CD14-positive monocyte (primary cell): ENCODE data around the gene DYRK3. TPM values are rescaled to one million over a fixed set of nuclear protein-coding genes. Genes with fewer than 3 reads are reported as not detected.

Experiments used
- DNase-seq, 3 donors: peaks; one replicate each; pipeline ENCODE4 v3.0.0-alpha.2; 2011 to 2022
- H2AFZ ChIP-seq: 2 replicates; pipeline ENCODE4 v1.6.0; 2012; ENCODE audit warnings: mild to moderate bottlenecking, low read depth, low read length, inconsistent platforms; ENCODE audit not compliant: insufficient read depth, poor library complexity, severe bottlenecking
- H3K27ac ChIP-seq, 2 donors: 1 replicate in 1 of 2; 2 replicates in 1 of 2; pipeline ENCODE4 v1.5.1; 2012 to 2013; ENCODE audit warnings: low read length in 2 of 2, control low read depth in 1 of 2, inconsistent platforms in 1 of 2, low read depth in 1 of 2, mild to moderate bottlenecking in 1 of 2
- H3K27me3 ChIP-seq, 2 donors: one replicate each; pipeline versions ENCODE4 v1.6.0 to v1.6.1; 2011 to 2013; ENCODE audit warnings: low read length in 2 of 2; ENCODE audit not compliant: control insufficient read depth in 2 of 2, insufficient read depth in 2 of 2
- H3K36me3 ChIP-seq, 2 donors: replicated peaks in 1 of 2; 1 replicate in 1 of 2; 2 replicates in 1 of 2; pipeline versions ENCODE4 v1.5.1 to v1.6.1; 2012 to 2013; ENCODE audit warnings: low read length in 2 of 2, control low read depth in 1 of 2, inconsistent platforms in 1 of 2, mild to moderate bottlenecking in 1 of 2; ENCODE audit not compliant: insufficient read depth in 2 of 2, control insufficient read depth in 1 of 2
- H3K4me1 ChIP-seq, 2 donors: 1 replicate in 1 of 2; 2 replicates in 1 of 2; pipeline versions ENCODE4 v1.5.1 to v1.6.1; 2012 to 2013; ENCODE audit warnings: low read length in 2 of 2, control low read depth in 1 of 2, inconsistent platforms in 1 of 2, mild to moderate bottlenecking in 1 of 2, moderate library complexity in 1 of 2; ENCODE audit not compliant: insufficient read depth in 2 of 2, control insufficient read depth in 1 of 2
- H3K4me2 ChIP-seq: replicated peaks from 2 replicates; pipeline ENCODE3; 2012; ENCODE audit warnings: low read length, moderate library complexity, mild to moderate bottlenecking; ENCODE audit not compliant: poor library complexity, severe bottlenecking; ENCODE audit errors: extremely low read depth
- H3K4me3 ChIP-seq, 3 experiments: fragments of 200-600 bp in 1 of 3; sonication (generic) in 1 of 3; replicated peaks in 1 of 3; 1 replicate in 2 of 3; 2 replicates in 1 of 3; pipeline ENCODE4 v1.5.1; 2011 to 2013; ENCODE audit warnings: low read length in 3 of 3, mild to moderate bottlenecking in 3 of 3, control low read depth in 2 of 3, low read depth in 2 of 3, inconsistent platforms in 1 of 3, moderate library complexity in 1 of 3
- H3K79me2 ChIP-seq: 2 replicates; pipeline ENCODE4 v1.6.0; 2012; ENCODE audit warnings: mild to moderate bottlenecking, control low read depth, inconsistent platforms, low read length, moderate library complexity; ENCODE audit not compliant: insufficient read depth
- H3K9ac ChIP-seq: 2 replicates; pipeline ENCODE4 v1.6.0; 2017; ENCODE audit warnings: low read length, mild to moderate bottlenecking; ENCODE audit not compliant: insufficient read depth, poor library complexity, severe bottlenecking
- H3K9me3 ChIP-seq, 2 donors: replicated peaks in 1 of 2; 1 replicate in 1 of 2; 2 replicates in 1 of 2; pipeline versions ENCODE4 v1.5.1 to v1.6.1; 2012 to 2013; ENCODE audit warnings: low read length in 2 of 2, control low read depth in 1 of 2; ENCODE audit not compliant: control insufficient read depth in 1 of 2, insufficient read depth in 1 of 2
- H4K20me1 ChIP-seq: 2 replicates; pipeline ENCODE4 v1.6.0; 2012; ENCODE audit warnings: mild to moderate bottlenecking, low read length, control low read depth, moderate library complexity; ENCODE audit not compliant: insufficient read depth
- H3K27ac Mint-ChIP-seq, 7 donors: one replicate each; pipeline ENCODE4 v1.8.0; 2020; ENCODE audit warnings: mild to moderate bottlenecking in 7 of 7, mixed read lengths in 7 of 7, moderate library complexity in 6 of 7, inconsistent platforms in 2 of 7
- H3K27me3 Mint-ChIP-seq, 3 donors: one replicate each; pipeline ENCODE4 v1.8.0; 2021 to 2022; ENCODE audit warnings: low read depth in 3 of 3, mild to moderate bottlenecking in 3 of 3, mixed read lengths in 3 of 3, moderate library complexity in 3 of 3, inconsistent platforms in 1 of 3
- H3K36me3 Mint-ChIP-seq, 2 donors: one replicate each; pipeline ENCODE4 v1.8.0; 2020; ENCODE audit warnings: mixed read lengths in 2 of 2, inconsistent platforms in 1 of 2, mild to moderate bottlenecking in 1 of 2
- H3K4me1 Mint-ChIP-seq: one replicate; pipeline ENCODE4 v1.8.0; 2020; ENCODE audit warnings: mild to moderate bottlenecking, mixed read lengths
- H3K4me3 Mint-ChIP-seq, 2 donors: one replicate each; pipeline ENCODE4 v1.8.0; 2020; ENCODE audit warnings: mild to moderate bottlenecking in 2 of 2, mixed read lengths in 2 of 2, moderate library complexity in 1 of 2
- H3K9me3 Mint-ChIP-seq, 7 donors: one replicate each; pipeline ENCODE4 v1.8.0; 2020 to 2022; ENCODE audit warnings: mixed read lengths in 7 of 7, mild to moderate bottlenecking in 6 of 7, moderate library complexity in 6 of 7, inconsistent platforms in 2 of 7
- WGBS: methylation state at CpG from one replicate; pipeline ENCODE4 v1.1.5; 2013; ENCODE audit warnings: missing lambda C conversion rate; ENCODE audit not compliant: insufficient coverage; 5-methylcytosine and 5-hydroxymethylcytosine counted together
- intact Hi-C, 2 donors: fragments of 100-400 bp; cut with micrococcal nuclease; formaldehyde crosslinking; loops; one replicate each; pipeline versions ENCODE4 v1.15.0 to v1.15.1; 2023
- polyA plus RNA-seq, 3 donors: library from polyadenylated mRNA; depleted of rRNA in 1 of 3; unstranded in 2 of 3; stranded (reverse) in 1 of 3; fragments of 300-500 nt in 2 of 3; fragments of >200 nt in 1 of 3; fragmentation: Illumina TruSeq in 2 of 3; gene quantifications; 1 replicate in 2 of 3; 2 replicates in 1 of 3; pipeline ENCODE4 v1.2.3, GENCODE V29; 2012 to 2021
- TF ChIP-seq, protein P1 (sequence below): fragments of 200-600 bp; IDR thresholded peaks from one replicate; pipeline ENCODE4 v1.8.0; 2022; ENCODE audit warnings: antibody characterized with exemption, mild to moderate bottlenecking

DYRK3 gene
- polyA plus RNA-seq, 3 donors: 0.13 TPM; not detected in 2

DNA sequence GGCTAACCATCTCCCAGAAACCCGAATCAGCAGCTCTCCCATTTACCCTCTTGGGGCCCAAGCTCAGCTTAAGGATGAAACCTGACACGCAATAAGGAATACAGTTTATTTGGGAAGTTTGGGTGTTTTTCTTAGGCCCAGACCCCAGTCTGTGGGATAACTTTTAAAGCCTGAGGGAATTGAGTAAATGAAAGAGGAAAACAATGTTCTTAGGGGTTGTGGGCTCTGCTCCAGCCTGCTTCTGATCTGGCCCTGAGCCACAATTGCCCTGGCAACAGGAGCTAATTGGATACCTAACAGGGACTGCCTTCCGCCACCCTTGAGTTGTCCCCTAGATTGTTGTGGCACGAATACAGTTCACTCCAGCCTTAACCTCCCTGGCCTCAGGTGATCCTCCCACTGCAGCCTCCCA lies 20.1 kb downstream of the DYRK3 start:
- Mint-ChIP-seq H3K36me3 (no peaks in the 10 kb centered on the region), H3K9me3 (peaks cover 0 to 2% (median 0%) of the 10 kb centered on the region in 7 donors), H3K27me3 (peaks cover 8 to 20% (median 17%) of the 10 kb centered on the region in 3 donors), H3K4me1 (peaks cover 20% of the 10 kb centered on the region), H3K27ac (peak overlapping the region in 1 of 7 donors; percentile 4), H3K4me3 (no peak overlapping the region)
- Histone ChIP-seq H2AFZ (no peak overlapping the region), H3K79me2 (no peaks in the 10 kb centered on the region), H3K9ac (no peak overlapping the region), H3K27ac (no peak overlapping the region), H3K4me1 (peaks cover 10 to 21% of the 10 kb centered on the region in 2 donors), H3K36me3 (no peaks in the 10 kb centered on the region), H3K27me3 (peaks cover 0 to 3% of the 10 kb centered on the region in 2 donors), H3K4me2 (no peak overlapping the region), H3K4me3 (no peak overlapping the region), H3K9me3 (no peaks in the 10 kb centered on the region), H4K20me1 (no peaks in the 10 kb centered on the region)
- intact Hi-C loops: loop anchor here in 1 of 2 donors (10.0 kb wide), 1 partner anchor 149 kb away; no protein-coding TSS in a partner anchor
- TF ChIP-seq, protein P1, sequence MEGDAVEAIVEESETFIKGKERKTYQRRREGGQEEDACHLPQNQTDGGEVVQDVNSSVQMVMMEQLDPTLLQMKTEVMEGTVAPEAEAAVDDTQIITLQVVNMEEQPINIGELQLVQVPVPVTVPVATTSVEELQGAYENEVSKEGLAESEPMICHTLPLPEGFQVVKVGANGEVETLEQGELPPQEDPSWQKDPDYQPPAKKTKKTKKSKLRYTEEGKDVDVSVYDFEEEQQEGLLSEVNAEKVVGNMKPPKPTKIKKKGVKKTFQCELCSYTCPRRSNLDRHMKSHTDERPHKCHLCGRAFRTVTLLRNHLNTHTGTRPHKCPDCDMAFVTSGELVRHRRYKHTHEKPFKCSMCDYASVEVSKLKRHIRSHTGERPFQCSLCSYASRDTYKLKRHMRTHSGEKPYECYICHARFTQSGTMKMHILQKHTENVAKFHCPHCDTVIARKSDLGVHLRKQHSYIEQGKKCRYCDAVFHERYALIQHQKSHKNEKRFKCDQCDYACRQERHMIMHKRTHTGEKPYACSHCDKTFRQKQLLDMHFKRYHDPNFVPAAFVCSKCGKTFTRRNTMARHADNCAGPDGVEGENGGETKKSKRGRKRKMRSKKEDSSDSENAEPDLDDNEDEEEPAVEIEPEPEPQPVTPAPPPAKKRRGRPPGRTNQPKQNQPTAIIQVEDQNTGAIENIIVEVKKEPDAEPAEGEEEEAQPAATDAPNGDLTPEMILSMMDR: no peak
- DNase-seq: no peak
- WGBS: 100% methylated on average over 2 of the region's 4 CpGs

GRCh38 chr1:206656936-206657335 lies 21.6 kb downstream of the DYRK3 start:
- Mint-ChIP-seq H3K4me1 (peaks cover 20% of the 10 kb centered on the region), H3K27ac (no peak overlapping the region), H3K9me3 (peaks cover 0 to 2% (median 0%) of the 10 kb centered on the region in 7 donors), H3K36me3 (no peaks in the 10 kb centered on the region), H3K4me3 (no peak overlapping the region), H3K27me3 (peaks cover 8 to 20% (median 18%) of the 10 kb centered on the region in 3 donors)
- H3K4me1 ChIP-seq: peaks cover 10 to 21% of the 10 kb centered on the region in 2 donors
- H3K79me2 ChIP-seq: no peaks in the 10 kb centered on the region
- H3K9me3 ChIP-seq: no peaks in the 10 kb centered on the region
- H3K4me3 ChIP-seq: no peak overlapping the region
- H3K9ac ChIP-seq: no peak overlapping the region
- DNase-seq: no peak
- no peak overlapping the region for H3K4me2 ChIP-seq
- peaks cover 0 to 3% of the 10 kb centered on the region in 2 donors for H3K27me3 ChIP-seq
- H3K36me3 ChIP-seq: no peaks in the 10 kb centered on the region
- H2AFZ ChIP-seq: no peak overlapping the region
- TF ChIP-seq, protein P1: no peak
- H3K27ac ChIP-seq: no peak overlapping the region
- H4K20me1 ChIP-seq: no peaks in the 10 kb centered on the region
- intact Hi-C loops: loop anchor here in 1 of 2 donors (10.0 kb wide), 1 partner anchor 148 kb away; no protein-coding TSS in a partner anchor
- WGBS: 100% methylated on average over 2 of the region's 3 CpGs
